Progenitor cell of endocrine pancreas (in vitro differentiated cells): ENCODE results near the gene ALPI. TPM values are rescaled to one million over a fixed set of nuclear protein-coding genes. Genes with fewer than 3 reads are reported as not detected.
A peak's percentile ranks its signal among the peaks of the same experiment; 100 is the strongest.

Experiments used
- DNase-seq: peaks from one replicate; pipeline ENCODE4 v3.0.0; 2021; ENCODE audit warnings: low spot score; ENCODE audit not compliant: unreplicated experiment
- H3K27ac Mint-ChIP-seq: 2 replicates; pipeline ENCODE4 v1.8.0; 2021; ENCODE audit warnings: mild to moderate bottlenecking, moderate library complexity, mixed read lengths
- H3K27me3 Mint-ChIP-seq: 2 replicates; pipeline ENCODE4 v1.8.0; 2021; ENCODE audit warnings: mixed read lengths
- H3K36me3 Mint-ChIP-seq: 2 replicates; pipeline ENCODE4 v1.8.0; 2022; ENCODE audit warnings: mixed read lengths; ENCODE audit not compliant: insufficient read depth
- H3K4me1 Mint-ChIP-seq: 2 replicates; pipeline ENCODE4 v1.8.0; 2021; ENCODE audit warnings: low read depth, mixed read lengths
- H3K4me3 Mint-ChIP-seq: 2 replicates; pipeline ENCODE4 v1.8.0; 2021; ENCODE audit warnings: low read depth, mild to moderate bottlenecking, moderate library complexity, mixed read lengths
- H3K9me3 Mint-ChIP-seq: 2 replicates; pipeline ENCODE4 v1.8.0; 2021; ENCODE audit warnings: low read depth, mixed read lengths
- total RNA-seq: library from RNA; stranded (reverse); gene quantifications from 2 replicates; pipeline ENCODE4 v1.2.1, GENCODE V29; 2021
- TF ChIP-seq, protein P1 (sequence below): fragments of 200-600 bp; sonication (generic); IDR thresholded peaks from one replicate; pipeline ENCODE4 v1.5.0; 2021; ENCODE audit warnings: antibody characterized with exemption, mild to moderate bottlenecking; ENCODE audit not compliant: unreplicated experiment

The ALPI gene
- total RNA-seq, 1 donor from 2014 or later, result not detected

DNA sequence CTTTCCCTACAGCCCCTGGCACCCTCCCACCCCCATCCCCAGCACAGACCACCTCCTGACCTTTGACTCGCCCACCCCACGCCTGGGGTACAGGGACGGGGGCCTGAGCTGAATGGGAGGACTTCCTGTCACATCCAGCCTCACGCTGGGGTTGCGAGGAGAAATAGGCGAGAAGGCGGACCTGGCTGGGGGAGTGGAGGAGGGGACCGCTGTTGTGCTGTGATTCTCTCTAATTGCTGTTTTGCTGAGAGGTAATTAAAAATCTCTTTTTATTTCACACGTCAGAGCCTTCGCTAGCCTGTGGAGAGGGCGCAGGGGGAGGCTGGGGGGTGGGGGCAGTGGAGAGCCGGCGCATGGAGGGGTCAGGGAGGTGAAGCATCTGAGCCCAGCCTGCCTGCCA lies 41.4 kb downstream of the ALPI start:
- Mint-ChIP-seq H3K27ac (no peak overlapping the region), H3K9me3 (no peaks in the 10 kb centered on the region)

DNA sequence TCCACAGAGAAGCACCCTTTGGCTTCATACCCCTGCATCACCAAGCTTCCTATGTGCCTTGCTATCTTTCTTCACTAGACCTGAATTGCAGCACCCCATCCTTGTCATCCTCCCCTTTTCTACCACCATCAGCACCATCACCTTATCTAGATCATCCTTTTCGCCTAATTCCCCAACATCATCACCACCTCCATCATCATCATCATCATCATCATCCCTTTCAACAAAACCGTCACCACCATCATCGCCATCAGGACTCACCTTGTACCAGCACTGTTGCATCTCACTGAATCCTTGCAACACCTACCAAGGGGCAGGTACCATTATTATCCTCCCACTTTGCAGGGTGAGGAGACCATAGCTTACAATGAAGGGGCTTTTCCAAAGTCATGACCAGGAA lies 42.5 kb downstream of the ALPI start:
- TF ChIP-seq, protein P1, sequence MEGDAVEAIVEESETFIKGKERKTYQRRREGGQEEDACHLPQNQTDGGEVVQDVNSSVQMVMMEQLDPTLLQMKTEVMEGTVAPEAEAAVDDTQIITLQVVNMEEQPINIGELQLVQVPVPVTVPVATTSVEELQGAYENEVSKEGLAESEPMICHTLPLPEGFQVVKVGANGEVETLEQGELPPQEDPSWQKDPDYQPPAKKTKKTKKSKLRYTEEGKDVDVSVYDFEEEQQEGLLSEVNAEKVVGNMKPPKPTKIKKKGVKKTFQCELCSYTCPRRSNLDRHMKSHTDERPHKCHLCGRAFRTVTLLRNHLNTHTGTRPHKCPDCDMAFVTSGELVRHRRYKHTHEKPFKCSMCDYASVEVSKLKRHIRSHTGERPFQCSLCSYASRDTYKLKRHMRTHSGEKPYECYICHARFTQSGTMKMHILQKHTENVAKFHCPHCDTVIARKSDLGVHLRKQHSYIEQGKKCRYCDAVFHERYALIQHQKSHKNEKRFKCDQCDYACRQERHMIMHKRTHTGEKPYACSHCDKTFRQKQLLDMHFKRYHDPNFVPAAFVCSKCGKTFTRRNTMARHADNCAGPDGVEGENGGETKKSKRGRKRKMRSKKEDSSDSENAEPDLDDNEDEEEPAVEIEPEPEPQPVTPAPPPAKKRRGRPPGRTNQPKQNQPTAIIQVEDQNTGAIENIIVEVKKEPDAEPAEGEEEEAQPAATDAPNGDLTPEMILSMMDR, result no peak
- H3K27me3 Mint-ChIP-seq, result peaks cover 33% of the 10 kb centered on the region
- H3K27ac Mint-ChIP-seq, result no peak overlapping the region
- H3K4me3 Mint-ChIP-seq, result no peak overlapping the region
- H3K4me1 Mint-ChIP-seq, result peaks cover 4% of the 10 kb centered on the region
- DNase-seq, result no peak
- H3K9me3 Mint-ChIP-seq, result no peaks in the 10 kb centered on the region
- H3K36me3 Mint-ChIP-seq, result no peaks in the 10 kb centered on the region

More for the DNA sequence above, 41.4 kb downstream of the ALPI start:
- H3K27me3 Mint-ChIP-seq, result peaks cover 35% of the 10 kb centered on the region
- H3K4me1 Mint-ChIP-seq, result peaks cover 1% of the 10 kb centered on the region
- TF ChIP-seq, protein P1, result no peak
- no peak for DNase-seq
- no peak overlapping the region for H3K4me3 Mint-ChIP-seq
- no peaks in the 10 kb centered on the region for H3K36me3 Mint-ChIP-seq

DNA sequence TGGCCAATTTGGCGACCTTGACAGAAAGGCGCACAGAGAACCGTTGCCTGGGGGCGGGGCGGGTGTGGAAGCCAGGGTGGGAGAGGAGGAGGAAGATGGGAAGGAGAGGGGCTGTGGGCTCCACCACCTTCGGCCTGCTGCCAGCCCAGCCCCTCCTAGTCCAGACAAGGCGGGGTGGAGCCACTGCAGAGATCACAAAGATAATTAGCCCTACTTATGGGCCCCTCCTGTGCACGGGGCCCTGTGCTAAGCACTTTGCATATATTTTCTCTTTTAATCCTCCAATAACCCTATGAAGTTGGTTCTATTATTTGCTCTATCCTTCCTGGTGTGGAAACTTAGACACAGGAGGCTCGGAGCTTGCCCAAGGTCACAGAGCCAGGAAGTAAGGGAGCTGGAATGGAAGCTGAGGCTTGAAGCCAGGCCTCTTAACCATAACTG lies 45.4 kb downstream of the ALPI start:
- H3K4me3 Mint-ChIP-seq, result no peak overlapping the region
- H3K27me3 Mint-ChIP-seq, result peaks cover 55% of the 10 kb centered on the region

DNA sequence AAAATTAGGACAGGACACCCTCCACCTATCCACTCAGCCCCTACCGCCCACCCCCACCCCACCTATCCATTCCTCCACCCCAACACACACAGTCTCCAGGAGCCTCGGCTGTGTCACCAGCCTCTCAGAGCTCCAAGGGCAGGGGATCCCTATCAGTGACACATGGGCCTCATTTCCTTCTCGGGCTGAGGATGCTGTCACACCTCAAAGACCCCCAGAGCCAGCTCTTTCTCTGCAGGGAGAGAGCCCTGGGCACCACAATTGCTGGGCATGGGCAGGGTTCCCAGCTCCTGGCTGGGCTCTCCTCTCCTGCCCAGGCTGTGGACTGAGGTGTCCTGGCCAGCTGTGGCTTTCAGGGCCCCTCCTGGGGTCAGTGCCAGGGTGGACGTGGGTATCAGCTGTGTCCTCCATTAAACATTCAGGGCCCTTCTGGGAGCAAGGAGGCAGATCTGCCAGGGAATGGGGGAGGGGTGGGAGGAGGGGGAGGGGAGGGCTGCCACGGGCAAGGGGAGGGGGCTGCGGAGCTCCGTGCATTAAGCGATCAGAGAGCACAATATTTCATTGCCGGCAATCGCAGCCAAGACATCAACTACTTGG lies 45.9 kb downstream of the ALPI start:
- H3K27me3 Mint-ChIP-seq, result peaks cover 58% of the 10 kb centered on the region
- DNase-seq, result no peak
- TF ChIP-seq, protein P1, result no peak
- no peak overlapping the region for H3K4me3 Mint-ChIP-seq
- no peaks in the 10 kb centered on the region for H3K9me3 Mint-ChIP-seq
- H3K27ac Mint-ChIP-seq, result no peak overlapping the region
- no peaks in the 10 kb centered on the region for H3K36me3 Mint-ChIP-seq
- peaks cover 4% of the 10 kb centered on the region for H3K4me1 Mint-ChIP-seq

More for the DNA sequence above, 45.4 kb downstream of the ALPI start:
- no peak overlapping the region for H3K27ac Mint-ChIP-seq
- no peaks in the 10 kb centered on the region for H3K9me3 Mint-ChIP-seq
- no peak for DNase-seq
- TF ChIP-seq, protein P1, result no peak
- H3K36me3 Mint-ChIP-seq, result no peaks in the 10 kb centered on the region
- H3K4me1 Mint-ChIP-seq, result peaks cover 4% of the 10 kb centered on the region

DNA sequence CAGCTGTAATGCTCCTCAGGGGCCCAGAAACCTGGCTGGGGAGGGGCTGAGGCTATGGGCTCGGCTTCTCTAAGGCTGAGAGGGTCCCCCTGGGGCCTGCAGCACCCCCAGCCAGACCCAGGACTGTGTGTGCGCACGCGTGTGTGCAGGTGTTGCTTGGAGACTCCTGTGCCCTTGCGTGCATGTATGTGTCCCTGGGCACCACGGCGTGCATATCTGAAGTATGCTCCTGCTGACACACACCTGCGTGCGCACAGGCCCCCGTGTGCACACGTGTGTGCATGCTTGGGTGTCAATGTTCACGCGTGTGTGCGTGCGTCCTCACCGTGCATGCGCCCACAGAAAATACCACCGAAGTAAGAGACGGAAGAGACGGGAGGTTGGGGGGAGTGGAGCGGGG lies 46.6 kb downstream of the ALPI start:
- H3K4me3 Mint-ChIP-seq, result peak overlapping the region; percentile 74

More for the DNA sequence above, 46.6 kb downstream of the ALPI start:
- Mint-ChIP-seq H3K36me3 (no peaks in the 10 kb centered on the region), H3K27me3 (peaks cover 63% of the 10 kb centered on the region), H3K9me3 (no peaks in the 10 kb centered on the region), H3K4me1 (peaks cover 4% of the 10 kb centered on the region), H3K27ac (no peak overlapping the region)
- no peak for DNase-seq
- TF ChIP-seq, protein P1, result no peak
